ENCODE data around the gene ITGAX.

- TF ChIP-seq EZH2phosphoT487 (IDR thresholded peaks at IDR 0.05; ENCODE audit: borderline replicate concordance, low read depth): no peak
- no peak for TF ChIP-seq CHD2 (IDR thresholded peaks at IDR 0.05; ENCODE audit: low read length, partially characterized antibody)
- no peak for TF ChIP-seq CTCF (IDR thresholded peaks at IDR 0.05)
- TF ChIP-seq GABPA (IDR thresholded peaks at IDR 0.05; ENCODE audit: low read depth): no peak
- no peak for TF ChIP-seq POLR2AphosphoS5 (IDR thresholded peaks at IDR 0.05; ENCODE audit: low read depth, low read length)
- TF ChIP-seq RFX5 (IDR thresholded peaks at IDR 0.05; ENCODE audit: low read length): no peak
- no peak for TF ChIP-seq NRF1 (IDR thresholded peaks at IDR 0.05; ENCODE audit: low read depth, low read length)
- TF ChIP-seq SMC3 (IDR thresholded peaks at IDR 0.05; ENCODE audit: low read depth, low read length): no peak
- TF ChIP-seq FOXM1 (IDR thresholded peaks at IDR 0.05; ENCODE audit: low read depth): no peak
- no peak for TF ChIP-seq NFIC (IDR thresholded peaks at IDR 0.05; ENCODE audit: borderline replicate concordance)
- TF ChIP-seq TAF1 (IDR thresholded peaks at IDR 0.05; ENCODE audit: borderline replicate concordance, low read depth, low read length): no peak
- TF ChIP-seq USF2 (IDR thresholded peaks at IDR 0.05; ENCODE audit: borderline replicate concordance, low read depth, low read length): no peak
These were observed 2.5 kb downstream of the ITGAX start for GRCh38 chr16:31357324-31358109.

Data from SK-N-SH (cell line).